ENCODE results near the gene PKP4. TPM values are rescaled to one million over a fixed set of nuclear protein-coding genes. Genes with fewer than 3 reads are reported as not detected.

Gene PKP4
- total RNA-seq, 1 donor from 2014 or later, result 98.2 TPM

DNA sequence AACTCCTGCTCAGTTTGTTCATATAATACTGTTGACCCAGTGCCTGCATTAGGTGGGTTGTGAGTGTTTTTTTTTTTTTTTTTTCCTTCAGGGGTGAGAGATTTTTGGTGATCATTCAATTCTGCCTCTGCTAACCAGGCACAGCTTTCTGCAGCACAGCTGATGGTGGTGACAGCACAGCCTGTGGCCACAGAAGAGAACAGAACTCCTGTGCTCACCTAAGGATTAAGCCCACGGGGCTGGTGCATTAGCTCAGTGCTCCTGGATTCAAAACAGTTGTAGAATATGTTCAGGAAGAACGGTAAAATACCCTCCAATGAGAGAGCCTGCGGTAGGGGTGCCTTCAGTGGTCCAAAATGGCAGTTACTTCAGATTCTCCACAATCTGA lies 42.0 kb downstream of the PKP4 start:
- no peak for DNase-seq

DNA sequence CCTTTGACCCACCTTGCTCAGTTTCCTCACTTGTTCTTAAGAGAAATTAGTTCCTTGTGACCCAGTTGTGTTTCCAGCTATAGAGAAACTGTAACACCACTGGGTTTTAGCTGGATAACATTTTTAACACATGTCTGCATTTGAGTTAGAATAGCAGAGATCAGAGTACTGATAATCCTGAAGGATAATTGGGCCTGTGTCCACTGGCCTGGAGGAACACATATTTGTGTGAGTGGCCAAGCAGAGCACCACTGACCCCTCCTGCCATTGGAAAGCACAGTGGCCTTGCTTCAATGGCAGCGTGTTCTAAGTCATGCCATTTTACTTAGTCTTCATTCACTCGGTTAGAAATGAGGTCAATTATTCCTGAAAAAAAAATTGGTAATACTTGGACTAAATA lies 42.6 kb downstream of the PKP4 start:
- no peak for DNase-seq

DNA sequence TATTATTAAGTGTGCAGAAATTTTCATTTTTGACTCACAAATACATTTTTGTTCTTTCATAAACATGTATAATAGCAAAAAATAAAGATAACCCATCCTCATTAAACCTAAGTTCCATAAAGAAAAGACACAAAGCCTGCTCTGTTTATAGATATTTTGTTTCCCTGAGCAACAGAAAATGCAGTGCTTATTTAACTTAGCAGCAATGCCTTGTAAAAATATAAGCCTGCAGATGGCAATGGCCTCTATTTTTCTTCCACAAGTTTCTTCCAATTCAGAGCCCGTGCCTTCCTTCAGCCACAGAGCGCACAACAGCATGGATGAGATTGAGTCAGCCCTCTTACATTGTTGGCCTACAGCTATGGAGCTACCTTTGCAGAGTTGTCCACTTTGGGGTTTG lies 43.6 kb downstream of the PKP4 start:
- DNase-seq, result no peak

DNA sequence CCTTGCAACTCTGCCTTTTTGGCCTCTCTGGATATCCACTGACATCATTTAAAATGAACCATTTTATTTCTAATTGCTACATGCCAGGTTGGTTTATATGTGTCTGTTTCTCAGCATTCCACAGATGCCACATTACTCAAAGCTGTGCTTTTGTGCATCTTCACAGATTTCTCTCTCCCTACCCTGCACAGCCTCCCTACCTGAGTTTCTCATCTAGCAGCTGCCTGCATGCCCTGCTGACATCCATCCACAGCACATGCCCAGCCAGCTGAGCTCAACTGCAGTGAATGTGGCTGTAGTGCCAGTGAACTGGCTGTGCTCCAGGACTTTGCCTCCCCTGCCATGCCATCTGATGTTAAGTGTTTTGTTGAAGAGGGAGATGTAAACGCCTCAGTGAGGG lies 44.5 kb downstream of the PKP4 start:
- DNase-seq, result no peak

DNA sequence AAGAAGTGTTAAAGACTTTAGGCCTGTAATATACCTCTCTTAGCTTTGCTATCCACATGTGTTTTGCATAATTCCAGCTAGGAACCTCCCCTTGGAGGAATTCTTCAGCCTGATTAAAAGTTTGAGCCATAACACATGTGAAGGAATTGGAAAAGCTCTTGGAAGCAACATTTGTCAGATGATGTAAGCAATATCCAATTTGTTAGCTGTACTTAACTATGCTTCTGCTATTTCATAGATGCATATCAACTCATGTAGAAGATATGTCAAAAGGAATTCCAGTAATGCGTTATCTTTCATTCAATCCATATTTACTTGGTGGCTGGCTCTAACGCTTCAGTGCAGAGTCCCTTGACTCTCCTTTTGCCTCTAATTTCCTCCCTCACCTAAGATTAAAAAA lies 46.2 kb downstream of the PKP4 start:
- DNase-seq, result no peak

DNA sequence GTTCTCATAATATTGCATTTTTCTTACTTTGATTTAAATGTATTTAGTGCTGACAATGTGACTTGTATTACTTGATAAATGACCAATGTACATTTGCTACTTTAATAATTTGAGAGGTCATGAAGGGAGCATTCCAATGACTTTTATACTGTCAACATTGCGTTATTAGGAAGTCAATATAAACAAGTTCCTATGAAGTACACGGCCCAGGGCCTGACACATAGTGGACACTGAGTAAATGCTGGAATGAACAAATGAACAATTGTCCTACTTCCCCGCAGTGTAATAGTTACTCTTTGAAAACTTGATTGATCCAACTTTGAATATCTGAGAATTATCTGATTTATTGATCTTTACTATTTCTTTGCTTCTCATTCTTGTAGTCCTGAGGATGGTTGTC lies 47.3 kb downstream of the PKP4 start:
- DNase-seq, result no peak

DNA sequence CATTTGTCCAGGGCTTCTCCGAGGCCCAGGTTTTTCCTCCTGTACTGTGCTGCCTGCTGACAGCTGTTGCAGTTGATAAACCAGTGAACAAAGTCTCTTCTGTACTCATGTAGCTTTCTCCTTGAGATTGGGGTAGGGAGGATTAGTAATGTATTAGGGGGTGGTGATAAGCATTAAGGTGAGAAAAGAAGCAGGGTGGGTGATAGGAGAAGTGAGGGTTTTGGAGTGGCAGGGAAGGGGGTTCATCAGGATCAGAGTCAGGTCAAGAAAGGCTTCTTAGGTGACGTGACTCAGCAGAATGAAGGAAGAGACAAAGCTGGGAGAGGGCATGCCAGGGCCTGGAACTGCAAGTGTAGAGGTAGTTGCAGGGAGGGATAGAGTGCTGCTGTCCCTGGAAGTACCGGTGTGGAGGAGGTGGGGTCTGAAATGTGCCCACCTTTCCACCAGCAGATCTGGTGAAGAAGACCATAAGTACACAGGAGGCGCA lies 48.7 kb downstream of the PKP4 start:
- DNase-seq, result no peak

DNA sequence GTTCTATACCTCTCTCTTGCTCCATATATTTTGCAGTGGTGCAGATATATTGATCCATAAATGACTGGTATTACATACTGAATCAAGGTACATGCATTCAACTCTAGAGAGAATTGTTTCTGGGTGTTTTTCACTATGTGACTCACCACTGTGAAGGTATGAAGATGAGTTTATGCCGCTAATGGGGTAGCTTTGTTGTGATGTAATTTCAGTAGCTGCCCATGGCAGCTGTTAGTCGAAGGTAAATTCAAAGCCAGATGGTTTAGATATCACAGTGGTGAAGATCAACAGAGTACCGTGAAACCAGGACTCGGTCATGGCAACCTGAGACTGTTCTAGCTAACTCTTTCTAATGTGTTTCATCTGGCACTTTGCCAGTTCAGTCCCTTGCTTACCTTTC lies 50.4 kb downstream of the PKP4 start:
- no peak for DNase-seq

DNA sequence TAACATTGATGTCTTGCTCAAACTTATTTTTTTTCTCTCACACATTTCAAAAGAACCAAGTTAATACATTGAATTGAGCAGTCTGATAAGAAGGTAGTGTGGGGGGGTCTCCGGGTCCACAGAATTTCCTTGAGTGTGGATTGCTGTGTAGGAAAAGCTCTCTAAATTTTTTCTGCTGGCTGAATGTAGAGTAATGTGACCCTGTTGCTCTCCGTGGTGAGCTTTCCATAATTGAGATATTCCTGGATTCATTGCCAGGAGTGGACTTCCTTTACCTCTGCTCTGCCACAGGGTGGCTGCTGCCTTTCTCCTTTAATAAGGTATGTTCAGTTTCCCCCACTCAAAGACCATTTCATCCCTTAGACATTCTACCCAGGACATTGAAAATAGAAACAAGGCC lies 50.9 kb downstream of the PKP4 start:
- DNase-seq, result no peak

DNA sequence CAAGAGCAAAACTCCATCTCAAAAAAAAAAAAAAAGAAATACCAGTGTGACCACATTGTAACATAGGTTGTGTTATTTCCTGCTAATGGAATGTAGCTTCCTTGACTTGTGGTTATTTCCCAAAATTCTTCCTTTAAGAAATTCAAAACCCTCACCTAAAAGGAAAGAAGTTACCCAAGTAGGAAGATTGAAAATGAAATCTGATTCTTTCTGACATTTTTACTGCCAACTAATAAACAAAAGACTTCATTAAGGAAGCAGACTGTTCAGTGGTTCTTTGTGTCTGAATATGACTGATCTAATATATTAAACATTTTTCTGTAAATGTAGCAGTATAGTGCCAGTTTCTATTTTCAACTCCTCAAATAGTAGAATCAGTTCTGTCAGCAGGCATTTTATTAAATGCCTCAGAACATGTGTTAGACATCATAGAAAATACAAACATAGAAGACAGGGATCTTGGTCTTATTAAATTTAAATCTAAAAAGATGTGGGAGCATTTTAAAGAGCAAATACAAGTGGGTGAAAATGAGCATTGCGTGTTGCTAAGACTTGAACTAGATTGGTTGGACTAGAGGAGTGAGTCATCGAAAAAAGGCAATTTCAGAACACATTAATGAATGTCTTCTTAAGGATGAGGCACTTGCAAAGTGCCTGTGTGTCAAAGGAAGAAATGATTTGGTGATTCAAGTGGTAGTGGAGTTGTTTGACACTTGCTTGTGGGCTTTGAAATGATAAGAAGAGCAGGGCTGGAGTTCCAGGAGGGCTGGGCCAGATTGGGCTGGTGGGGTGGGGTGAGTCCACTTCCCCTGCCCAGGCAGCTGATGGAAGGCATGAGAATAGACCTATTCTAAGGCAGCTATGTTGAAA lies 53.4 kb downstream of the PKP4 start:
- DNase-seq, result peak; percentile 23

DNA sequence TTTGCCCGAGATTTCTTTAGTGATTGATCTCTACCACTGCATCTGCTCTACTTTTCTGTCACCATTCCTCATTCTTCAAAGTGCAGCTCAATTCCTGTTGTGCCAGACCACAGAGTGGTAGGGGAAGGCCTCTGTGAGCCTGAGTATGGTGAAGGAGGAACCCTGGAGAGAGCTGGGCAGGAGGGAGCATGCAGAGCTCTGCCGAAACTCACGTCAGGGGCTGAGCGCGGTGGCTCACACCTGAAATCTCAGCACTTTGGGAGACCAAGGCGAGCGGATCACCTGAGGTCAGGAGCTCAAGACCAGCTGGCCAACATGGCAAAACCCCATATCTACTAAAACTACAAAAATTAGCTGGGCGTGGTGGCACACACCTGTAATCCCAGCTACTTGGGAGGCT lies 54.1 kb downstream of the PKP4 start:
- no peak for DNase-seq

DNA sequence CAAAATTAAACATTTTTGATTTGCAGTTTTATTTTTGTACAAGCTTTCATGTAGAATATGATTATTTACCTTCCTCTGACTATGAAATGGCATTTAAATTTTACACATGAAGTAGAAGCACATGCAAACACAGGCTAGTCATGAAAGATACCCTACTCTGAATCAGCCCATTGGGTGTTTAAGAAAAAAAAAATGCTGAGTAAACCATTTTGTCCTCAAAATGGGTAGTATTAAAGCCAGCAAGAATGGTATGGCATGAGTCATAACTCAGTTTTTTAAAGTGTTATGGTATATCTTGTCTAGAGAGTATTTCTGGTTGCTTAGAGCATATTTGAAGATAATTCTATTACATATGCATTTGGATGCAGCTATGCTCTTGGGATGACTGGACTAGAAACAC lies 55.0 kb downstream of the PKP4 start:
- DNase-seq, result no peak

DNA sequence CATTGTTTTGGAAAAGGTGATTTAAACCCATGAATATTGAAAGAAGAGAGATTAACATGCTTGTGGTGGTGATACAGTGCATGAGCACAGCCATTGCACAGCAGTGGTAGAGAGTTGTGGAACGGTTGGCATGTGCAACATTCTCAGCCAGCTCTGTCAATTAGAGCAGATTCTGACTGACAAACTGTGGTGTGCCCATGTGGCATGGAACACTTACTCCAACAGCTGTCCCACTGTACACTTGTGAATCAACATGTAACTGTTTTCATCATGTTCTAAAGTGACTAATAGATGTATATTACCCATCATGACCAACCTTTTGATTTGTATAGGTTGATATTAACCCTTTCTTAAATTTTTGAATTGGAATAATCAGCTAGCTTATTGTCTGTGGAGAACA lies 55.6 kb downstream of the PKP4 start:
- DNase-seq, result no peak

DNA sequence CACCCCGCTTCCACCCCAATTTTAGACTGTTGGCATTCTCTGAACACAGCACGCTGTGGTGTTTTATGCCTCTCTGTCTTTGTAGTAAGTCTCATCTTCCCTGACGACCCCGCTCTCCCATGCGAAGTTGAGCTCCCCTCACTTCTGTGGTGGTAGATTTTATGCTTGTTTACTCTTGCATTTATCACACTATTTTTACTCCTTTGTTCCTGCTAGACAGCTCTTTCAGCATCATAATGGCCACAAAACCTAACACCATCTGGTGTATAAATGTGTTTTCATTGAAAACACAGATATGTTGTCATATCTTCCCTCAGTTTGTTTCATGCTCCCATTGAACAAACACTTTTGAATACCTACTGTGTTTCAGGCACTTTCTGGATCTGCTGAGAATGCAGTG lies 57.1 kb downstream of the PKP4 start:
- DNase-seq, result no peak

DNA sequence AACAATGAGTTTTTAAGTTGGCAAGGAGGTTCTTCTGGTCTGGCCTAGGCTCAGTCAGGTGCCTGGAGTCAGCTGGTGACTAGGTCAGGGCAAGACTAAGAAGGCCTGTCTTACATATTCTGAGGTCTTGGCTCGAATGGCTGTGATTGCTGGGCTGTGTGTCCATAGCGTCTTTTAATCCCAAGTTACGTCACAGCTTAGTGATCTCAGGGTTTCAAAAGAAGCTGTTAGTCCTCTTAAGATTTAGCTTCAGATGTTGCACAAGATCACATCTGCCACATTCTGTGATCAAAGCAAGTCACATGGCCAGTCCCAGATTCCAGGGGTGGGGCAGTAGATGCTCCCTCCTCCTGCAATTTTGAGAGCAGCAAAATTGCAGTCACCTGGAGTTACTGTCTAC lies 61.3 kb downstream of the PKP4 start:
- DNase-seq, result no peak

DNA sequence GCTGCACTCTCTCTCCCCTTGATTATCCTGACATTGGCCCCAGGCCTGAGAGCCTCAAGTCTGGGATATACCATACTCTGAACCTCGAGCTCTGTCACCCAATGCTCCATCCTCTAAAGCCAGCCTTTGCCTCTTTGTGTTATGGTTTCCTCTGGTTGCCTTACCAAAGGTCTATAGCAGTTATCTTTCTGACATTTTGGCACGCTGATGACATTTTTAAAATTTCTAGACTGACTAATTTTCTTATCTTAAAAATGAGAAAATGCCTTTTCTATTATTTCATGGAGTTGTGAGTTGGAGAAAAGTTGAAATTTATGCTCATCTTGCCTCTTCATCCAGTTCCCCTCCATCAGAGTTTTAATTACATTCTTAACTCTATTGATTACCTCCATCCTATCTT lies 62.7 kb downstream of the PKP4 start:
- DNase-seq, result no peak

DNA sequence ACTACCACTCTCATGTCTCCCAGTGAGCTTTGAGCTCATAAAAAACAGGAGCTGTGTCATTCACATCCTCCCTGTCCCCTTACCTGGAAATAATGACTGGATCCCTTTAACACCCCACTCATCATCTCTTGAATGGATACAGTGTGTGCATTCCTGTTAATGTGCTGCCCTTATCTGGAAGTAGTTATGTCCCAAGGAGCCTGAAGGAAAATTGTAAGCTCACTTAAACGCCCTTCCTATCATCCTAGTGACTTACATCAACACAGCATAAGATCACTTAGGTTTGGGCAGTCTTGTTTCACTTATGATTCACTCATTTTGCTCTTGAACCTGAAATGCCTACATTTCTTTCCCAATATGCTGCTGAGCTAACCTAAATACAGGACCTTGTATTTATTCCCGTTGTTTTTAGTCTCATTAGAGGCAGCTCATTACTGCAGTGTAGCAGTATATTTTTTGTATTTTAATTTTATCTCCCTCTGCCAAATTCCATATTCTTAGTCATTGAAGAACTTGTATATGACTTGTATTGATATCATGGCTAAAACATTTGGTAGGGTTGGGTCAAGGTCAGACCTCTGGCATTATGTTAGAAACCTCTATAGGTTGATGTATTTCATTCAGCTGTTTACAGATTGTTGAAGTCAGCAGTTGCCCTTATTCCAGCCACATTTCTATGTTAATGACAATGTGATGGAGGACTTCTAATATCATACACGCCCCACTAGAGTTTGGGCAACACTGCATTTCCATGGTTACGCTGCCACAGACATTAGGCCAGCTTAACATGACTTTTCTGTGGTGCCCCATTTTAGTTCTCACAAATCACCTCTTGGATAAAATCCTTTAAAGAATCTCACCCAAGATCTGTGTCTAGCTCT lies 72.9 kb downstream of the PKP4 start:
- DNase-seq, result no peak

DNA sequence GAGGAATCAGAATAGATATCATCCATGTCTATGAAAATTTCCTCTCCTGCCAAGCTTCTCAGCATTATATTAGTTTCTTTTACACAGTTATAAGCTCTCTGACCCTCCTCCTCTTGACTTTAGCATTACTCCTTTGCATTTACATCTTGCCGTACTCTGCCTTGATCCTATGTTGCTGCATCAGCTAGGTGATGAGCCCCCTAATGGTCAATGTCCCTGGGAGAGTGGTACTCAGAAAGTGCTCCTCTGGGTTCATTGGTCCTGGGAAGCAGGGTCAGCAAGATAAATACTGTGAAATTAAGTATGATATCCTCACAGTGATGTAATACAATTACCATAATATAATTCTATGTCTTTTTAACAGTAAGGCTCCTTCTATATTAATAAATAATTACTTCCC lies 74.1 kb downstream of the PKP4 start:
- no peak for DNase-seq

DNA sequence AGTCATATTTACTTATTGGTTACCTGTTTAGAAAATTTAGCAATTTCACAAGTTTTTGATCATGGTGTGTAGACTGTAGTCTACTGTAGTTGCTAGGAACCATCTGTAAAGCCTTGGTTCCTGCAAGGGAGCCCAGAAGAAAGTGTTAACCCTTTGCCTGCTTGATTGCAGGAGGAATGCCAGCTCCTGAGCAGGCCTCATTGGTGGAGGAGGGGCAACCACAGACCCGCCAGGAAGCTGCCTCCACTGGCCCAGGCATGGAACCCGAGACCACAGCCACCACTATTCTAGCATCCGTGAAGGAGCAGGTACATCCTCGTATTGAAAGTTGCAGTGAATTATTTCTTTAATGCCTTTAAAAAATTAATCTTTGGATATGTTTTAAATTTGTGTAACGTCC lies 76.3 kb downstream of the PKP4 start:
- no peak for DNase-seq

DNA sequence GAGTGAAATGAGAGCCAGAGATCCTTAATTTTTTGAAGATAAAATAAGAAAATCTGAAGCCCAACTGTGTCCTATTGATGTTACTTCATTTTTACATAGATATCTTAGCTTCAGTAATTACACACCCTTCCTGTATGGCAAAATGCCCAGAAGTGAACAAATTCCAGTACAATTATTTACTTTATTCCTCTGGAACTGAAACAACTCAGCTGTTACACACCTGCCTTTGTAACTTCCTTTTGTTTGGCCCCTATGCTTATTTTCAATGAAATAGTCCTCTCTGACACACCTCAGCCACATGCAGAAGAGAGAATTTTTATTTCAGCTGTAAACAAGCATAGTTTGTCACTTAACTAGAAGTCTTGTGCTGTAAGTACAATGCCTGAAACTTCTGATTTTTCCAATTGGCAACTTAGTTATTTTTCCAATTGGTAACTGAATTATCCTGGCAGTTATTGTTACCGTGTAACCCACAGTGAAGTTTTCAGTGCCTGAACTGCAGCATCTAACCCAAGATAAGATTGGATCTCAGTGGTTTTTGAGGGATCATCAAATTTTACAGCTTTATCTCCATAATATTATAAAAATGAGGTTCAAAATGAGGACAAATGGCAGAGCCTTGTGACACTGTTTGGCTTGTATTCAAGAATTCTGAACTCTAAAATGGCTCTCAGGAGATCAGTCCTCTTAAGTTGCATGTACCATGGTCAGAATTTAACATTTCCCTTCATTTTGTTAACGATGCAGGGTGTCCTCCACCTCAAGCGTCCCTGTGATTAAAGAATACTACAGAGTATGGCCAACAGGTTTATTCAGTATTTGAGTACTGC lies 82.6 kb downstream of the PKP4 start:
- DNase-seq, result peak; percentile 92

DNA sequence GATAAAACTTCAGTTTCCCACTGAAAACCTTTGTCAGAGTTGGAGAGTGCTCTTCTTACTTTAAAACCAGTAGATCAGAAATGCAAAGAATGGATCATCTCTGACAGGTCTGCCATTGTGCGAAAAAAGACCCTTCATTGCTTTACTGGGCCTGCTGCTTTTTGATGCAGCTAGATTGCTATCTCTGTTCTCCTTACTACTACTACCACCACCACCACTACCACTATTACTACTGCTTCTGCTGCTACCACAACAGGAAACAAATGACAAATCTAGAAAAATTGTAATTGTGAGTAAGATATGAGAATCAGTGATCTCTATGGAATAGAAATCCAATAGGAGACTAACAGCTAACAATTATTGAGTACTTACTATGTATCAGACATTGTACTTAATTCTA lies 85.8 kb downstream of the PKP4 start:
- no peak for DNase-seq

DNA sequence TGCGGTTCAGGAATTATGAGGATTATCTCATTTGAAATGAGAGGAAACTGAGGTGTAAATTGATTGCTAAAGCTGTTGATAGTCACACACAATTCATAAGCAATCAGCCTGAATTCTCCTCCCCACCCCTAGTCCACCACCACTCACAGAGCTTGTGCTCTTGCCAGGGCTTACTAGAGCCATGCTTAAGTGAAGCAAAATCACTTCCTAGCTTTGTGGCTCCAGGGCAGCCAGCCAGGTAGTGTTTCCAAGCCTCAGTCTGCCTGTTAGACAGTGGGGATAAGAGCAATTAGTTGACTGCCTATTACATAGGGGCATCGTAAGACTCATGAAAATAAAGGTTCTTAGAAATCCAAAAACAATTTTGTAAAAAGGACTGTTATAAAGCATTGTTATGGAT lies 87.2 kb downstream of the PKP4 start:
- peak; percentile 59 for DNase-seq

DNA sequence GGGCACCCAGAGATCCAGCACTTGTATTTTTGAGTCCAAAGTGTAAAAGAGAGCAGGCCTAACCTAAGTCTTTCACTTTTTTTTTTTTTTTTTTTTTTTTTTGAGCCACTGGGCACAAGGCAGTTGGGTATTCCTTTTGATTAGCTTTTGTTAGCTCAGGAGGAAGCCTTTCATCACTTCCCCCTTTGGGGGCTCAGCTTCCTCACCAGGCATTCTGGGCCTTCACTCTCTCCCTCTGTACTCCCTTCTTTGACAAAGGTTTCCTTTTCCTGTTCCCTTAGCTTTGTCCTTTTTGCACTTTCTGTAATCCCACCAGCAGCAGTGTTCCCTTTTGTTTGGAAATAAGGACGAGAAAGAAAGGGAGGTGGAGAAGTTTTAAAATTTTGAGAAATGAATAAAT lies 88.2 kb downstream of the PKP4 start:
- peak; percentile 26 for DNase-seq
